Vagina (tissue), 2 donors: ENCODE results near the gene PTK6.
"Not testable (repeated sequence)": the region's sequence is repeated elsewhere in the genome, so short reads cannot be mapped to it uniquely, and the experiment has no call there.

ENCODE experiments used
- CTCF ChIP-seq, 3 experiments: fragments of 450-650 bp in 2 of 3; fragments of 200-600 bp in 1 of 3; sonication (generic) in 1 of 3; IDR thresholded peaks; one replicate each; pipeline ENCODE4 v1.5.1; 2017 to 2019; ENCODE audit warnings: antibody characterized with exemption in 3 of 3, mild to moderate bottlenecking in 2 of 3, moderate library complexity in 2 of 3
- POLR2A ChIP-seq, 2 donors: fragments of 450-650 bp; IDR thresholded peaks; one replicate each; pipeline ENCODE4 v1.6.1; 2017; ENCODE audit warnings: antibody characterized with exemption in 2 of 2, mild to moderate bottlenecking in 2 of 2, moderate library complexity in 2 of 2
- POLR2AphosphoS5 ChIP-seq, 2 donors: sonication (generic); formaldehyde crosslinking; IDR thresholded peaks; one replicate each; pipeline ENCODE4 v1.9.0; 2017; ENCODE audit warnings: antibody characterized with exemption in 2 of 2, mild to moderate bottlenecking in 2 of 2, low read depth in 1 of 2; ENCODE audit not compliant: insufficient read depth in 1 of 2

- TF ChIP-seq CTCF (IDR thresholded peaks at IDR 0.05); POLR2A (IDR thresholded peaks at IDR 0.05); POLR2AphosphoS5 (IDR thresholded peaks at IDR 0.05; ENCODE audit: insufficient read depth in 1 of 2, low read depth in 1 of 2): not testable (repeated sequence)
Observed at GRCh38 chr20:63571087-63571478, 33.9 kb upstream of the PTK6 start.
